Measurements from ENCODE around the gene ZNF813.

Gene ZNF813

GRCh38 chr19:53537121-53537520, 69.6 kb downstream of the ZNF813 start:
- H3K27ac ChIP-seq: peak overlapping the region; percentile 90
- TF ChIP-seq CTCF (conservative IDR thresholded peaks at IDR 0.05): no peak

GRCh38 chr19:53537521-53538377, 70.2 kb downstream of the ZNF813 start, which contains the start of gene ZNF331:
Gene ZNF331 (plus strand): TSS chr19:53538145. CDS start chr19:53569377, 31,232 bp downstream.
- TF ChIP-seq CTCF (conservative IDR thresholded peaks at IDR 0.05): peak; percentile 53
- H3K27ac ChIP-seq: peak within 1 kb of the TSS; percentile 90

- TF ChIP-seq CTCF (conservative IDR thresholded peaks at IDR 0.05): no peak
- H3K27ac ChIP-seq: peak overlapping the region; percentile 90
Measured at GRCh38 chr19:53538378-53539109, 71.0 kb downstream of the ZNF813 start.

- H3K27ac ChIP-seq: peak overlapping the region; percentile 90
- TF ChIP-seq CTCF (conservative IDR thresholded peaks at IDR 0.05): no peak
Measured at GRCh38 chr19:53540091-53540490, 72.6 kb downstream of the ZNF813 start.

- TF ChIP-seq CTCF (conservative IDR thresholded peaks at IDR 0.05): no peak
- peak overlapping the region; percentile 3; the same call in 1 of the 2 replicates for H3K27ac ChIP-seq
Measured at GRCh38 chr19:53541971-53542370, 74.4 kb downstream of the ZNF813 start.

GRCh38 chr19:53545271-53546065, 77.9 kb downstream of the ZNF813 start:
- peak overlapping the region; percentile 60 for H3K27ac ChIP-seq

More at GRCh38 chr19:53545271-53546065, 77.9 kb downstream of the ZNF813 start:
- no peak for TF ChIP-seq CTCF (conservative IDR thresholded peaks at IDR 0.05)

Measured in VCaP (cell line).